ENCODE measurements around the gene PPM1E.
"Not testable (repeated sequence)": the region's sequence is repeated elsewhere in the genome, so short reads cannot be mapped to it uniquely, and the experiment has no call there.

GRCh38 chr17:58954358-58954757, 198.7 kb downstream of the PPM1E start:
- TF ChIP-seq CTCF, POLR2A (IDR thresholded peaks at IDR 0.05): not testable (repeated sequence)

All from right lobe of liver (tissue), 4 donors.